Esophagus squamous epithelium (tissue), 4 donors: ENCODE measurements around the gene AJUBA.

Experiments used
- CTCF ChIP-seq, 6 experiments: fragments of 450-650 bp in 4 of 6; fragments of 200-600 bp in 2 of 6; sonication (generic) in 2 of 6; IDR thresholded peaks; one replicate each; pipeline ENCODE4 v1.5.1; 2016 to 2019; ENCODE audit warnings: antibody characterized with exemption in 6 of 6, mild to moderate bottlenecking in 4 of 6, moderate library complexity in 4 of 6
- POLR2A ChIP-seq, 4 donors: fragments of 450-650 bp; IDR thresholded peaks; one replicate each; pipeline ENCODE4 v1.6.1; 2017; ENCODE audit warnings: antibody characterized with exemption in 4 of 4, mild to moderate bottlenecking in 4 of 4, moderate library complexity in 3 of 4

GRCh38 chr14:22928237-22929103 is 53.9 kb downstream of the AJUBA start:
- TF ChIP-seq CTCF (IDR thresholded peaks at IDR 0.05) (no peak), POLR2A (IDR thresholded peaks at IDR 0.05) (no peak)
